ENCODE data around the gene ACOX1. TPM values are rescaled to one million over a fixed set of nuclear protein-coding genes. Genes with fewer than 3 reads are reported as not detected.

ACOX1 gene
- total RNA-seq, 1 donor from 2014 or later = 67.1 TPM

GRCh38 chr17:76018340-76018680, 39.3 kb upstream of the ACOX1 start:
- Histone ChIP-seq H3K4me3 (no peak overlapping the region), H3K9me3 (no peaks in the 10 kb centered on the region), H3K36me3 (peaks cover 48% of the 10 kb centered on the region), H3K4me1 (peaks cover 10% of the 10 kb centered on the region), H3K27me3 (ENCODE audit: low read depth) (no peaks in the 10 kb centered on the region), H3K27ac (no peak overlapping the region)
- no peak for ATAC-seq
- no peak for DNase-seq
- TF ChIP-seq CTCF (IDR thresholded peaks at IDR 0.05) = no peak
- intact Hi-C loops (cut with DNase I) = no loop called here

GRCh38 chr17:76017481-76018339, 38.7 kb upstream of the ACOX1 start:
- DNase-seq = no peak
- ATAC-seq = no peak
- no peak overlapping the region for H3K27ac ChIP-seq
- peaks cover 10% of the 10 kb centered on the region for H3K4me1 ChIP-seq
- H3K4me3 ChIP-seq = no peak overlapping the region
- no peaks in the 10 kb centered on the region for H3K9me3 ChIP-seq
- TF ChIP-seq CTCF (IDR thresholded peaks at IDR 0.05) = no peak
- H3K27me3 ChIP-seq (ENCODE audit: low read depth) = no peaks in the 10 kb centered on the region
- intact Hi-C loops (cut with DNase I) = no loop called here
- peaks cover 42% of the 10 kb centered on the region for H3K36me3 ChIP-seq

GRCh38 chr17:76014925-76015261, 35.9 kb upstream of the ACOX1 start:
- no peak for TF ChIP-seq CTCF (IDR thresholded peaks at IDR 0.05)
- DNase-seq (no peak), ATAC-seq (no peak)
- Histone ChIP-seq H3K4me3 (no peak overlapping the region), H3K27ac (no peak overlapping the region), H3K36me3 (peaks cover 44% of the 10 kb centered on the region), H3K4me1 (peaks cover 10% of the 10 kb centered on the region), H3K9me3 (no peaks in the 10 kb centered on the region), H3K27me3 (ENCODE audit: low read depth) (no peaks in the 10 kb centered on the region)
- intact Hi-C loops (cut with DNase I) = no loop called here

GRCh38 chr17:76014100-76014924, 35.3 kb upstream of the ACOX1 start:
- H3K27ac ChIP-seq = no peak overlapping the region
- ATAC-seq (peak; percentile 89 to 90), DNase-seq (peak; percentile 86)
- H3K9me3 ChIP-seq = no peaks in the 10 kb centered on the region
- intact Hi-C loops (cut with DNase I) = no loop called here
- peak; percentile 98 for TF ChIP-seq CTCF (IDR thresholded peaks at IDR 0.05)
- H3K4me1 ChIP-seq = peaks cover 10% of the 10 kb centered on the region
- no peaks in the 10 kb centered on the region for H3K27me3 ChIP-seq (ENCODE audit: low read depth)
- H3K36me3 ChIP-seq = peaks cover 43% of the 10 kb centered on the region
- H3K4me3 ChIP-seq = no peak overlapping the region

- peaks cover 40% of the 10 kb centered on the region for H3K36me3 ChIP-seq
- H3K4me1 ChIP-seq = peaks cover 10% of the 10 kb centered on the region
- ATAC-seq = no peak
- intact Hi-C loops (cut with DNase I) = no loop called here
- no peaks in the 10 kb centered on the region for H3K27me3 ChIP-seq (ENCODE audit: low read depth)
- H3K27ac ChIP-seq = no peak overlapping the region
- TF ChIP-seq CTCF (IDR thresholded peaks at IDR 0.05) = no peak
- H3K9me3 ChIP-seq = no peaks in the 10 kb centered on the region
- no peak for DNase-seq
- H3K4me3 ChIP-seq = no peak overlapping the region
Measured at GRCh38 chr17:76013377-76013932, 34.5 kb upstream of the ACOX1 start.
